Calu3 (cell line): Measurements from ENCODE around the gene ANGPTL2. TPM values are rescaled to one million over a fixed set of nuclear protein-coding genes. Genes with fewer than 3 reads are reported as not detected.

Source experiments
- BruUV-seq: library from RNA; stranded (reverse); fragments of 400-500 nt; replicated peaks from 2 replicates; lab custom pipeline; 2021; lab: Mats Ljungman, UMichigan
- CTCF ChIA-PET: fragments of 300-600 bp; sonication (Branson Sonifier 250); formaldehyde crosslinking; loops from one replicate; lab custom pipeline; 2022; ENCODE audit warnings: antibody characterized with exemption; lab: Charles Lee
- DNase-seq: peaks from one replicate; pipeline ENCODE4 v3.0.0; 2022
- H3K27ac Mint-ChIP-seq: one replicate; pipeline ENCODE4 v1.8.0; 2022; ENCODE audit warnings: mixed read lengths; ENCODE audit not compliant: unreplicated experiment
- H3K27me3 Mint-ChIP-seq: one replicate; pipeline ENCODE4 v1.8.0; 2022; ENCODE audit warnings: mixed read lengths; ENCODE audit not compliant: unreplicated experiment
- H3K36me3 Mint-ChIP-seq: one replicate; pipeline ENCODE4 v1.8.0; 2022; ENCODE audit warnings: mild to moderate bottlenecking, moderate library complexity, mixed read lengths; ENCODE audit not compliant: insufficient read depth, unreplicated experiment
- H3K4me1 Mint-ChIP-seq: one replicate; pipeline ENCODE4 v1.8.0; 2022; ENCODE audit warnings: mild to moderate bottlenecking, low read depth, mixed read lengths; ENCODE audit not compliant: unreplicated experiment
- H3K4me3 Mint-ChIP-seq: one replicate; pipeline ENCODE4 v1.8.0; 2022; ENCODE audit warnings: mild to moderate bottlenecking, low read depth, moderate library complexity, mixed read lengths; ENCODE audit not compliant: unreplicated experiment
- H3K9me3 Mint-ChIP-seq: one replicate; pipeline ENCODE4 v1.8.0; 2022; ENCODE audit warnings: low read depth, mixed read lengths; ENCODE audit not compliant: unreplicated experiment
- CTCF ChIP-seq: fragments of 200-600 bp; IDR thresholded peaks from one replicate; pipeline ENCODE4 v1.8.0; 2022; ENCODE audit warnings: antibody characterized with exemption; ENCODE audit not compliant: unreplicated experiment
- intact Hi-C: fragments of 100-400 bp; cut with micrococcal nuclease; formaldehyde crosslinking; loops from one replicate; pipeline ENCODE4 v1.10.0; 2022; ENCODE audit not compliant: unreplicated experiment
- total RNA-seq: library from RNA; stranded (reverse); gene quantifications from 2 replicates; pipeline ENCODE4 v1.2.3, GENCODE V29; 2022

The ANGPTL2 gene
- total RNA-seq, 1 experiment from 2014 or later = not detected

- Mint-ChIP-seq H3K27ac (no peak overlapping the region), H3K4me3 (no peak overlapping the region), H3K36me3 (no peaks in the 10 kb centered on the region), H3K27me3 (no peaks in the 10 kb centered on the region), H3K9me3 (no peaks in the 10 kb centered on the region), H3K4me1 (no peaks in the 10 kb centered on the region)
- DNase-seq = no peak
- CTCF ChIA-PET = no interaction called here
- TF ChIP-seq CTCF = no peak
- intact Hi-C loops = no loop called here
- BruUV-seq = no TSS peak
Measured at GRCh38 chr9:127138444-127138843, 16.0 kb upstream of the ANGPTL2 start.

- CTCF ChIA-PET = no interaction called here
- Mint-ChIP-seq H3K4me1 (no peaks in the 10 kb centered on the region), H3K27ac (no peak overlapping the region), H3K4me3 (no peak overlapping the region), H3K9me3 (no peaks in the 10 kb centered on the region), H3K27me3 (no peaks in the 10 kb centered on the region), H3K36me3 (no peaks in the 10 kb centered on the region)
- intact Hi-C loops = no loop called here
- no TSS peak for BruUV-seq
- no peak for DNase-seq
- TF ChIP-seq CTCF = no peak
Measured at GRCh38 chr9:127137640-127138360, 15.4 kb upstream of the ANGPTL2 start.

DNA sequence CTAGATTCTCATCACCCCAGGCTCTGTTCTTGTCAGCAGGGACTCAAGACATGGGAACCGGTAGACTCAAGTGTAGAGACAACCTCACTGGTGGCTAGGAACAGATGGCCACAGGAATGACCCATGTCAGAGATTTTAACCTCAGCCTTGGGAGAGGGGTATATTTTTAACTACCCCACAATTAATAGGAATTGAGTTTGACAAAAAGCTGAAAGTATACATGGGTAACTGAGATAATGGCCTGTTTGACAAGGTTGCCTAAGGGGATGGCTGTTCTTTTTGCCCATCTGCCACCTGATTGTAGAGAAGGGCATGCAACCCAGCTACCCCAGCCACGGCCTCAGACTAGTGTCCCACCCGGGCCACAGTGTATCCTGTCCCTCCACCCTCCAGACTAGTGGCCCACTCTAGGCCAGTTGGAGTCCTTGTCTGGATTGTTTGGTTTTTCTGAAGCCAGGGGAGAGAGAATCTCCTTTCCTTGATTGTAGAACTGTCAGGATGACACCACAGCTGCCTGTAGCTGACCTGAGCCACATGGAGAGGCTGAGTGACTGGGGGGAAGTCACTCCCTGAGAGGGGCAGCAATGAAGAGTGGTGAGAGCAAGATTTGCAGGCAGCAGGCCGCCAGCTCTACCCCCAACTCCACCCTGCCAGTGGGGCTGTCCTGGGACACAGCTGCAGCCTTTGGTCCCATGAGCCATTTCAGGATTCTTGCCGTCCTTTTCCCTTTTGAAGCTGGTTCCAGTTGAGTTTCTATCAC lies 14.6 kb upstream of the ANGPTL2 start:
- CTCF ChIA-PET = interaction anchor here (0.6 kb wide), 1 partner anchor 173 kb away, joined by 5 read pairs; no protein-coding TSS in a partner anchor
- Mint-ChIP-seq H3K9me3 (no peaks in the 10 kb centered on the region), H3K4me3 (no peak overlapping the region), H3K4me1 (no peaks in the 10 kb centered on the region), H3K27ac (no peak overlapping the region), H3K27me3 (no peaks in the 10 kb centered on the region), H3K36me3 (no peaks in the 10 kb centered on the region)
- no TSS peak for BruUV-seq
- intact Hi-C loops = no loop called here
- DNase-seq = no peak
- TF ChIP-seq CTCF = no peak

GRCh38 chr9:127136081-127136879 lies 13.8 kb upstream of the ANGPTL2 start:
- CTCF ChIA-PET = no interaction called here
- Mint-ChIP-seq H3K36me3 (no peaks in the 10 kb centered on the region), H3K9me3 (no peaks in the 10 kb centered on the region), H3K27ac (no peak overlapping the region), H3K4me3 (no peak overlapping the region), H3K27me3 (no peaks in the 10 kb centered on the region), H3K4me1 (no peaks in the 10 kb centered on the region)
- BruUV-seq = no TSS peak
- no peak for TF ChIP-seq CTCF
- intact Hi-C loops = no loop called here
- DNase-seq = no peak
